IPS-18a (cell line): ENCODE measurements around the gene CEP76.
A peak's percentile ranks its signal among the peaks of the same experiment; 100 is the strongest.
"Not testable (repeated sequence)": the region's sequence is repeated elsewhere in the genome, so short reads cannot be mapped to it uniquely, and the experiment has no call there.

Experiments used
- H3K27ac ChIP-seq: one replicate; pipeline ENCODE4 v1.5.1; 2013; ENCODE audit warnings: low read length
- H3K27me3 ChIP-seq: one replicate; pipeline ENCODE4 v1.6.1; 2013; ENCODE audit warnings: mild to moderate bottlenecking, low read length; ENCODE audit not compliant: control insufficient read depth, insufficient read depth
- H3K36me3 ChIP-seq: one replicate; pipeline ENCODE4 v1.6.1; 2013; ENCODE audit warnings: low read depth, low read length; ENCODE audit not compliant: control insufficient read depth
- H3K4me1 ChIP-seq: one replicate; pipeline ENCODE4 v1.6.1; 2013; ENCODE audit warnings: low read depth, low read length; ENCODE audit not compliant: control insufficient read depth
- H3K4me3 ChIP-seq: one replicate; pipeline ENCODE4 v1.5.1; 2013; ENCODE audit warnings: low read length
- H3K9ac ChIP-seq: one replicate; pipeline ENCODE4 v1.6.1; 2013; ENCODE audit warnings: mild to moderate bottlenecking, low read length, moderate library complexity
- H3K9me3 ChIP-seq: one replicate; pipeline ENCODE4 v1.6.1; 2013; ENCODE audit warnings: low read depth, low read length; ENCODE audit not compliant: control insufficient read depth

The CEP76 gene

DNA sequence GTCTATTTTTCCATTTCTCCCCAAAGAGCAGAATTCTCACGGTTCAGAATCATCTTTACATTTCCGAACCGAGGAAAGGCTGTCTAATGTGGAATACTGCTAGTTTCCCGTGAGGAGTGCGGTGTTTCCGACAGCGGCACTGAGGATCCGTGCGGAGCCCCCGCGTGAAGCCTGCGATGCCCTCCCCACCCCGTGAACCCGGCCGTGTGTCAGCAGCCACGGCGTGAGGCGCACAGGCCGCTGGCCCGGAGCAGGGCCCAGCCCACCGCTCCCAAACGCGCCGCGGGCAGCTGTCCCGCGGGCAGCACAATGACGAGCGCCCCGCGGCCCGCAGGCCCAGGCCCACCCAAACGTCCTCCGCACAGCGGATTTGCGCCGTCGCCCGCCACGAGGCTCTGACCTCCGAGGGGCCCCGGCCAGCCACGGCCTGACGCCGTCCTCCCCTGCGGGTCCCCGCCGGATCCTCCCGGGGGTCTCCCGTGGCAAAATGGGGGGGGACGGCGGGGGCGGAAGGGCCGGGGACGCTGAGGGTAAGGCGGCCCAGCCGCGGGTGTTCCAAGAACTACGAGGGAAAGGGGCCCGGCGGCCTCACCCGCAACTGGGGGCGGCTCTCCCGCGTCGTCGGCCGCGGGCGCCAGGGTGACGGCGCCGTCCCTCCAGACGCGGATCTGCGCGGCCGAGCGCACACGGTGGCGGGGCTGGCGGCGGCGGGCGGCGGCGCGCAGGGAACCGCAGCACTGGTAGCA is 45.4 kb downstream of the CEP76 start:
- H3K4me1 ChIP-seq = peaks cover 16% of the 10 kb centered on the region
- peaks cover 33% of the 10 kb centered on the region for H3K27me3 ChIP-seq
- no peaks in the 10 kb centered on the region for H3K36me3 ChIP-seq
- peak overlapping the region; percentile 67 for H3K4me3 ChIP-seq
- H3K9ac ChIP-seq = no peak overlapping the region
- H3K27ac ChIP-seq = no peak overlapping the region
- no peaks in the 10 kb centered on the region for H3K9me3 ChIP-seq

DNA sequence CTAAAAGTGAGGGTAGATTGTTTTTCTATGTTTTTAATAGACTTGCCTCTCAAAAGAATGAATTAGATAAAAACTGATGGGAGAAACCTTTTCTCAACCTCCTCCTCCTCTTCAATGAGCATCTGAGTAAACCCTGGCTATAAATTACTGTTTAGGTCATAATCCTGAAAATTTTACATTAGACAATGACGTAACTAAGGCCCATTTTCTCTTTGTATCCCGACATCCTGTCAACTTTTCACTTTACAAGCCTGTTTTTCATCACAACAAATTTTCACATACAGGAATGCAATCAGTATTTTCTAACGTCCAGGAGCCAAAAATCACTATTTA is 46.0 kb downstream of the CEP76 start:
- H3K9me3 ChIP-seq = no peaks in the 10 kb centered on the region
- H3K4me1 ChIP-seq = peaks cover 20% of the 10 kb centered on the region
- H3K9ac ChIP-seq = no peak overlapping the region
- peaks cover 33% of the 10 kb centered on the region for H3K27me3 ChIP-seq
- no peak overlapping the region for H3K27ac ChIP-seq
- H3K36me3 ChIP-seq = no peaks in the 10 kb centered on the region
- H3K4me3 ChIP-seq = peak overlapping the region; percentile 67

DNA sequence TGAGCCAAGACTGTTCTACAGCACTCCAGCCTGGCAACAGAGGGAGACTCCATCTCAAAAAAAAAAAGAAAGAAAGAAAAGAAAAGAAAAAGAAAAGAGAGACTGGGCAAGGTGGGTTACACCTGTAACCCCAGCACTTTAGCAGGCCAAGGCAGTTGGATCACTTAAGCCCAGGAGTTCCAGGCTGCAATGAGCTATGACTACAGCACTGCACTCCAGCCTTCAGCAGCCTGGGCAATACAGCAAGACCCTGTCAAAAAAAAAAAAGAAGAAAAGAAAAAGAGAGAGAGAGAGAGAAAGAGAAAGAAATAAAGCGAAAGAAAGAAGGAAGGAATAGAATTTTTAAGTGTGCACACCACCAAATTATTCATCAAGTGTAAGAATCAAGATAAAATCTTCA is 47.6 kb downstream of the CEP76 start:
- no peak overlapping the region for H3K27ac ChIP-seq
- H3K27me3 ChIP-seq = peaks cover 33% of the 10 kb centered on the region
- H3K4me3 ChIP-seq = no peak overlapping the region
- no peak overlapping the region for H3K9ac ChIP-seq
- H3K36me3 ChIP-seq = no peaks in the 10 kb centered on the region
- H3K9me3 ChIP-seq = no peaks in the 10 kb centered on the region
- peaks cover 24% of the 10 kb centered on the region for H3K4me1 ChIP-seq

- H3K9me3 ChIP-seq = no peaks in the 10 kb centered on the region
- peaks cover 21% of the 10 kb centered on the region for H3K27me3 ChIP-seq
- no peaks in the 10 kb centered on the region for H3K36me3 ChIP-seq
- peaks cover 22% of the 10 kb centered on the region for H3K4me1 ChIP-seq
- H3K27ac ChIP-seq = no peak overlapping the region
- no peak overlapping the region for H3K9ac ChIP-seq
- no peak overlapping the region for H3K4me3 ChIP-seq
These were observed 49.6 kb downstream of the CEP76 start for GRCh38 chr18:12652861-12653401.

DNA sequence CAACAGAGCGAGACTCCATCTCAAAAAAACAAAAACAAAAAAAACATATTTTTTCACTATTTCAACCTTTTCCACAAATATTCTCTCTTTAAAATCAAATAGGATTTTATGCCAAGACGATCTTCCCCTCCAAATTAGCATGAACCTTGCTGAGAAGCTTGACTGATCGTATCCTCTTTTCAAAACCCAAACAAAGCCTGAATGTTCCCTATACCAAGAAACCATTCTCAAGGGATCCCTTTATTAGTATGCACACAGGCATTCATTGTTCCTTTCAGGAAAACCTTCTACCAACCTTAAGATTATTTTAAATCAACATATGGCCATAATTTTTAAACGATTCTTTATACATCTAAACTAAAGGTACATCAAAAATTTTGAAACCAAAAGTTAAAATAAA is 50.9 kb downstream of the CEP76 start:
- no peak overlapping the region for H3K4me3 ChIP-seq
- H3K27ac ChIP-seq = no peak overlapping the region
- peaks cover 30% of the 10 kb centered on the region for H3K4me1 ChIP-seq

DNA sequence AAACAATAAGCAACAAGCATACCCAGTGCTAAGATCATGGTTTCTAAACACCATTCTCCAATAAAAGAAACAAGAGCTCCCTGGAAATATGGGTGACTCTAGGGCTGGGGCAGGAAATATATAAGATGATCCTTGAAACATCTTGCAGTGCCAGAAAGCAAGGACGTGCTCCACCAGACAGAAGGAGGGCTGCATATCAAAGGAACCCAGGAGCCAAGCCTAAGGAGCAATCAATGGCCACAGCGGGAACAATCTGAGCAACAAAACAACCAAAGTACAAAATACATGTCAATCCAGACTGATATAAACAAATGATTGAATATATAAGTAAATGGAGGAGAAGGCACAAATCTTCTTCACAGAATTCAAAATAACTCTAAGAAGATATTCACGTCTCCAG is 54.8 kb downstream of the CEP76 start:
- Histone ChIP-seq H3K27ac (no peak overlapping the region), H3K27me3 (no peaks in the 10 kb centered on the region), H3K9ac (no peak overlapping the region), H3K9me3 (no peaks in the 10 kb centered on the region), H3K4me1 (peaks cover 40% of the 10 kb centered on the region), H3K4me3 (peak overlapping the region; percentile 13), H3K36me3 (no peaks in the 10 kb centered on the region)

More for the DNA sequence above, 50.9 kb downstream of the CEP76 start:
- Histone ChIP-seq H3K36me3 (no peaks in the 10 kb centered on the region), H3K9me3 (no peaks in the 10 kb centered on the region), H3K9ac (peak overlapping the region; percentile 25), H3K27me3 (peaks cover 15% of the 10 kb centered on the region)

DNA sequence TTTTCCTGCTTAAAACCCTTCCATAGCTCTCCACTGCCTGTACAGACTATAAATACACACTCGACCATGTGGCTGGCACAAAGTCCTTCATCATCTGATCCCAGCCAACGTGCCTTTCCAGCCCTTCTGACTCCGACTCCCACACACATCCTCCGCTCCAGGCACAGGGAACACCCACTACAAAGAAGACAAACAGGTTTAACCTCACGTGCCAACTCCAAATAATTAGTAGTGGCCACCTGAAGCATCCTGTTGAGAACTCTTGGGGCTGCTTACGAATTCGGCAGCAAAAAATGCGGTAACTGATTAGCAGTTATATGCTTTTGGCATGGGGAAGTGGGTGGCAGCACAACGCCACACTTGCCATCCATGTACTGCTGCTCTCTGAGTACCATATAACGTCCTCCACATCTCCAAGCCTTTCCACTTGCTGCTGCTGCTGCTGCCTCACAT is 56.7 kb downstream of the CEP76 start:
- no peaks in the 10 kb centered on the region for H3K36me3 ChIP-seq
- no peak overlapping the region for H3K27ac ChIP-seq
- H3K4me1 ChIP-seq = peaks cover 26% of the 10 kb centered on the region
- H3K27me3 ChIP-seq = no peaks in the 10 kb centered on the region
- H3K9me3 ChIP-seq = no peaks in the 10 kb centered on the region
- no peak overlapping the region for H3K9ac ChIP-seq
- no peak overlapping the region for H3K4me3 ChIP-seq

DNA sequence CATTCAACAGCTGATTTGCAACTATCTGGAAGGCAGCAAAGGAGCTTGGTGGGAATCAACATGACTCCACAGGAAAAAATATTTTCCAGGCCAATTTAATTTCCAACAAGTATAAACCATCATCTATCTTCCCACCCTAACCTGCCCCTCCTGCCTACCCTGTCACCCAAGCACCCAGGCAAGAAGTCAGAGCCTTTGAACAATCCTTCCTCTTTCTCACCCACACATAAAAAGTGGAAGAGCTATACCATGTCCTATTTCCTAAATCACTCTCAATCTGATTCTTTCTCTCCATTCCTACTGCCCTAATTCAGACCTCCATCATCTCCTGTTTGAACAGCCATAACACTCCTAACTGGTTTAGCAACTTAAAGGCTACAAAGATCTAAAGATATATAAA is 57.3 kb downstream of the CEP76 start:
- no peak overlapping the region for H3K4me3 ChIP-seq
- no peaks in the 10 kb centered on the region for H3K9me3 ChIP-seq
- H3K9ac ChIP-seq = no peak overlapping the region
- H3K27me3 ChIP-seq = no peaks in the 10 kb centered on the region
- peaks cover 25% of the 10 kb centered on the region for H3K4me1 ChIP-seq
- H3K36me3 ChIP-seq = no peaks in the 10 kb centered on the region
- H3K27ac ChIP-seq = no peak overlapping the region

DNA sequence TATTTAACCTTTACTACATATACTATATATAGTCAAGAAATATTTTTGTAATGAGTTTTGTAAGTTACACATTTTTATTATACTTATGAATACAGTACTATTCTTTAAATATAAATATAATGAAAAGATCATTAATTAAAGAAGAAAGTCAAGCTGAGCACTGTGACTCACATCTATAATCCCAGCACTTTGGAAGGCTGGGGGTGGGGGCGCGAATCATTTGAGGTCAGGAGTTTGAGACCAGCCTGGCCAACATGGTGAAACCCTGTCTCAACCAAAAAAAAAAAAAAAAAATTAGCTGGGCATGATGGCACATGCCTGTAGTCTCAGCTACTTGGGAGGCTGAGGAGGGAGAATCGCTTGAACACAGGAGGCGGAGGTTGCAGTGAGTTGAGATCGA is 58.8 kb downstream of the CEP76 start:
- not testable (repeated sequence) for H3K4me3 ChIP-seq, H3K27ac ChIP-seq

DNA sequence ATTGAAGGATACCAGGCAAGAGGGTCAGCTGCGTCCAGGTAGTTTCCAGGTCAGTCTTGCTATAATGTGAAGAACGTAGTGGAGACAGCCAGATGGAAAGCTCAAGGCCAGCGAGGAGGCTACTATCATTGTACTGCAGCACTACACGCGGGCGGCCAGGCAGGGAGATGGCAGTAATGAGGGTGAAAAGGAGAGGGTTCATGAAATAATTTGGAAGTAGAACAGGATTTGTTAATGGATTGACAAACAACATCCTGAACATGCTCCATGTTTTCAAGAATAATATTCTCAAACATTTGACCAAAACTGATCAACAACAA is 61.7 kb downstream of the CEP76 start:
- Histone ChIP-seq H3K9me3 (no peaks in the 10 kb centered on the region), H3K4me3 (no peak overlapping the region), H3K9ac (no peak overlapping the region), H3K36me3 (no peaks in the 10 kb centered on the region), H3K4me1 (peaks cover 7% of the 10 kb centered on the region), H3K27me3 (no peaks in the 10 kb centered on the region), H3K27ac (no peak overlapping the region)

More for the DNA sequence above, 58.8 kb downstream of the CEP76 start:
- H3K27me3 ChIP-seq, H3K9me3 ChIP-seq, H3K36me3 ChIP-seq, H3K9ac ChIP-seq: not testable (repeated sequence)
- peaks cover 25% of the 10 kb centered on the region for H3K4me1 ChIP-seq

DNA sequence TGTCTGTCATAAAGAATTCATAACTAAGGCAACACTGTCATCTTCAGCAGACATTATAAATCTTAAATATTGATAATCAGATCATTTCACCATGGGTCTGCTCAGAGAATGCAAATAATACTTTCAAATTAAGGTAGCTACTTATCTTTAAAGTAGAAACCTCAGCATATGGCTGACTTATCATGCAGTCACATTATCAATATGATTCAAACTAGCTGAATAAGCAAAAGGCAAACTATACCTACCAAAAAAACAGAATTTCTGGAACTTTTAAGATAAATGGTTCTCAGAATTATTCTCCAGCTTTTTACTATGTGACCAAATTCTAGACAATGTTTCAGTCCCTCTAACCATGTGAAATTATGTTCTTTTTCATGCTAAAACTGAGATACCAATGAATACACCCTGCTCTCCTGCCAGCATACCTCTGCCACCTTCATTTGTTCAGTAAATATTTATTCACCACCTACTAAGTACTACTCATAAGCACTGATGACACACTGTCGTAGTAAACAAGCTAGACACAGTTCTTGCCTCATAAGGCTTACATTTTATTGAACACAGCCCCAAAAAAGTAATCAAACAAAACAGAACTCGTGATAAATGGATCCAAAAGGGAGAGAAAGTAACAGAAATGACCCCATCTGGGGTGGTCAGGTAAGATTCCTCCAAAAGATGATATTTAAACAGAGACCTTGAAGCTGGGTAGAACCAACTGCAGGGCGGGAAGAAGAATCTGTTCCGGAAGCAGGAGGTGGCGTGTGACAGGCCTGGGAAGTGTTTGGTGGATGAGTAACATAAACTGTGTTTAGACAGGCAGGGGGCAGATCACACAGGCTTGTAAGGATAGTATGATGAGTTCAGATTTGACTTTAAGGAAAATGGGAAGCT is 62.3 kb downstream of the CEP76 start:
- no peaks in the 10 kb centered on the region for H3K9me3 ChIP-seq
- no peak overlapping the region for H3K4me3 ChIP-seq
- H3K27me3 ChIP-seq = no peaks in the 10 kb centered on the region
- peaks cover 1% of the 10 kb centered on the region for H3K4me1 ChIP-seq
- H3K36me3 ChIP-seq = no peaks in the 10 kb centered on the region
- H3K9ac ChIP-seq = no peak overlapping the region
- H3K27ac ChIP-seq = no peak overlapping the region
